Measurements from ENCODE around the gene C11orf68. TPM values are rescaled to one million over a fixed set of nuclear protein-coding genes. Genes with fewer than 3 reads are reported as not detected.

C11orf68 gene
- total RNA-seq, 1 donor from 2014 or later: 83.5 TPM

DNA sequence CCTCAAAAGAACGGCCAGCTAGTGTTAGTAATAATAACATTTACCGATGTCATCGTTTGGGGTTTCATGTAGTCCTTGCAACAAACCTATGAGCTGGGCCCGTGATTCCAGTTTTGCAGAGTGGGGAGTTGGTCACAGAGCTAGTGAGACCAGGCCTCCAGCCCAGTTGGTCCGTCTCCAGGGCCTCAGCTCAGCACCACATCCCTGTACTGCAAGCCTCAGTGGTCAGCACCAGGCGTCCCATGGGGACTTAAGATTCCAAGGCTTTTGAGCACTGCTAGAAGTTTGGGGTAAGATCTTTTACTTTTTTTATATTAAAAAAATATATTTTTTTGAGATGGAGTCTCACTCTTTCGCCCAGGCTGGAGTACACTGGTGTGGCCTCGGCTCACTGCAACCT lies 25.3 kb upstream of the C11orf68 start:
- H3K27me3 Mint-ChIP-seq (ENCODE audit: unreplicated experiment): peaks cover 6% of the 10 kb centered on the region
- H3K4me3 Mint-ChIP-seq (ENCODE audit: unreplicated experiment): no peak overlapping the region
- H3K36me3 Mint-ChIP-seq (ENCODE audit: unreplicated experiment): no peaks in the 10 kb centered on the region
- TF ChIP-seq, protein P1, sequence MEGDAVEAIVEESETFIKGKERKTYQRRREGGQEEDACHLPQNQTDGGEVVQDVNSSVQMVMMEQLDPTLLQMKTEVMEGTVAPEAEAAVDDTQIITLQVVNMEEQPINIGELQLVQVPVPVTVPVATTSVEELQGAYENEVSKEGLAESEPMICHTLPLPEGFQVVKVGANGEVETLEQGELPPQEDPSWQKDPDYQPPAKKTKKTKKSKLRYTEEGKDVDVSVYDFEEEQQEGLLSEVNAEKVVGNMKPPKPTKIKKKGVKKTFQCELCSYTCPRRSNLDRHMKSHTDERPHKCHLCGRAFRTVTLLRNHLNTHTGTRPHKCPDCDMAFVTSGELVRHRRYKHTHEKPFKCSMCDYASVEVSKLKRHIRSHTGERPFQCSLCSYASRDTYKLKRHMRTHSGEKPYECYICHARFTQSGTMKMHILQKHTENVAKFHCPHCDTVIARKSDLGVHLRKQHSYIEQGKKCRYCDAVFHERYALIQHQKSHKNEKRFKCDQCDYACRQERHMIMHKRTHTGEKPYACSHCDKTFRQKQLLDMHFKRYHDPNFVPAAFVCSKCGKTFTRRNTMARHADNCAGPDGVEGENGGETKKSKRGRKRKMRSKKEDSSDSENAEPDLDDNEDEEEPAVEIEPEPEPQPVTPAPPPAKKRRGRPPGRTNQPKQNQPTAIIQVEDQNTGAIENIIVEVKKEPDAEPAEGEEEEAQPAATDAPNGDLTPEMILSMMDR (IDR thresholded peaks at IDR 0.05): no peak
- no peak overlapping the region for H3K27ac Mint-ChIP-seq (ENCODE audit: unreplicated experiment)
- no peaks in the 10 kb centered on the region for H3K9me3 Mint-ChIP-seq (ENCODE audit: unreplicated experiment)
- H3K4me1 Mint-ChIP-seq (ENCODE audit: unreplicated experiment): peaks cover 3% of the 10 kb centered on the region
- no peak for DNase-seq (ENCODE audit: extremely low spot score, unreplicated experiment)

DNA sequence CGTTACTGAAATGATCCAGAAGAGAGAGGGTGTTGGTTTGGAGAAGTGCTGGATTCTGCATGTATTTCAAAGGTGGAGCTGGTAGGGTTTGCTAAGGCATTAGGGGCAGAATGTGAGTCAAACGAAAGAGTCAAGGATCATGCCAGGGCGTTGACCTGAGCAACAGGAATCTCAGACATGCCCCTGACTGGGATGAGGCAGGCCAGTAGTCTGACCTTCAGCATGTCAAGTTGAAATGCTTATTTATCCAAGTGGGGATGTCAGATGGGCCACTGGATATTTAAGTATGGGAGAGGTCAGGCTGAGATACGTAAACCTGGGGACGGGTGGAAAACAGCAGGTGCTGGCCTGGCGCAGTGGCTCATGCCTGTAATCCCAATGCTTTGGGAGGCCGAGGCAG lies 23.7 kb upstream of the C11orf68 start:
- Mint-ChIP-seq H3K9me3 (ENCODE audit: unreplicated experiment) (no peaks in the 10 kb centered on the region), H3K27me3 (ENCODE audit: unreplicated experiment) (no peaks in the 10 kb centered on the region), H3K36me3 (ENCODE audit: unreplicated experiment) (no peaks in the 10 kb centered on the region), H3K27ac (ENCODE audit: unreplicated experiment) (no peak overlapping the region), H3K4me3 (ENCODE audit: unreplicated experiment) (no peak overlapping the region), H3K4me1 (ENCODE audit: unreplicated experiment) (peaks cover 3% of the 10 kb centered on the region)
- TF ChIP-seq, protein P1 (IDR thresholded peaks at IDR 0.05): no peak
- DNase-seq (ENCODE audit: extremely low spot score, unreplicated experiment): no peak

DNA sequence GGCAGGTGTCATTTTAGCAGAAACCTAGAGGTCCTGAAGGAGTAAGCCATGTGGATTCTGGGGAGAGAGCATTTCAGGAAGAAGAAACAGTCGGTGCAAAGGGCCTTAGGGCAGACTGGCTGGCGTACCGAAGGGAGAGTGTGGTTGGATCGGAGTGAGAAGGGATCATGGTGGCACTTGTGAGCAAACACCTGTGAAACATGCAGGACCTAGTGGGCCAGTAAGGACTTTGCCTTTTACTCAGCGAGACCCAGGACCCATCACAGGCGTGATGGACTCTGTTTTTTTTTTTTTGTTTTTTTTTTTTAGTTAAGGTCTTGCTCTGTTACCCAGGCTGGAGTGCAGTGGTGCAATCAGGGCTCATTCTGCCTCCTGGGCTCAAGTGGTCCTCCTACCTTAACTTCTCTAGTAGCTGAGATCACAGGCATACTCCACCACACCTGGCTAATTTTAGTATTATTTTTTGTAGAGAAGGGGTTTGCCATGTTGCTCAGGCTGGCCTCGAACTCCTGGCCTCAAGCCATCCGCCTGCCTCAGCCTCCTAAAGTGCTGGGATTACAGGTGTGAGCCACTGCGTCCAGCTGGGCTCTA lies 23.0 kb upstream of the C11orf68 start:
- Mint-ChIP-seq H3K36me3 (ENCODE audit: unreplicated experiment) (no peaks in the 10 kb centered on the region), H3K4me1 (ENCODE audit: unreplicated experiment) (peaks cover 3% of the 10 kb centered on the region), H3K9me3 (ENCODE audit: unreplicated experiment) (no peaks in the 10 kb centered on the region), H3K27ac (ENCODE audit: unreplicated experiment) (no peak overlapping the region), H3K4me3 (ENCODE audit: unreplicated experiment) (no peak overlapping the region), H3K27me3 (ENCODE audit: unreplicated experiment) (no peaks in the 10 kb centered on the region)
- TF ChIP-seq, protein P1 (IDR thresholded peaks at IDR 0.05): no peak
- no peak for DNase-seq (ENCODE audit: extremely low spot score, unreplicated experiment)

DNA sequence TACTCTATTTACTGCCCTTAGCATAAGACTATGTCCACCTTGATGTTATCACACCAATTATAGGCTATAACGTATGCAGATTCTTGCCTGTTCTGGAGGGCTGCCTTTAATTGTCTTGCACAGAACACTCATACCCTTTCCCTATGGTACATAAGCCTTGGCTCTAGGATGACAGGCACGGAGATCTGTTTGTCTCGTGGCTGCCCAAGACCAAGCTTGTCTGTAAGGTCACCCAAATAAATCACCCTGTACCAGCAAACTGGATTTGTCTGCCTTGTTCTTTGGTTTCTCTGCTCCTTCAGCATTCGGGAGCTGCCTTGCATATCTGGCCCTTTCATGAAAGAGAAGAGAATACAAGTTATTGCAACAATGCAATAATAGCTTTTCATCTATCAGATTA lies 18.9 kb upstream of the C11orf68 start:
- Mint-ChIP-seq H3K9me3 (ENCODE audit: unreplicated experiment) (no peaks in the 10 kb centered on the region), H3K4me3 (ENCODE audit: unreplicated experiment) (no peak overlapping the region), H3K27ac (ENCODE audit: unreplicated experiment) (no peak overlapping the region), H3K36me3 (ENCODE audit: unreplicated experiment) (no peaks in the 10 kb centered on the region), H3K4me1 (ENCODE audit: unreplicated experiment) (peaks cover 6% of the 10 kb centered on the region), H3K27me3 (ENCODE audit: unreplicated experiment) (no peaks in the 10 kb centered on the region)
- TF ChIP-seq, protein P1 (IDR thresholded peaks at IDR 0.05): no peak
- DNase-seq (ENCODE audit: extremely low spot score, unreplicated experiment): no peak

DNA sequence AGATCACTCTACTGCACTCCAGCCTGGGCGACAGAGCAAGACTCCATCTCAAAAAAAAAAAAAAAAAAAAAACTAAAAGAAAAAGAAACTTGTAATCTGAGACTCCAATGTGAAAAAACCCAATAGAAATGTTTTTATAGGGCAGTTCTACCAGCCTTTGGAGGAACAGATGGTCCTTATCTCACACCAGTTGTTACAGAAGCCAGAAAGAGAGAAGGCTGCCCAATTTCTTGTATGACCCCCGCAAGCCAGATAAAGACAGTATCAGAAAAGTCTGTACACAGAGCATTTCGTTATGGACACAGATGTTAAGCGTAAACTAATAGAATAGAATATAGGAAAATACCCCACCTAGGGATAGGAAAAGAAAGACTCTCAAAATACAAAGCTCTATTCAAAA lies 15.2 kb upstream of the C11orf68 start:
- H3K4me1 Mint-ChIP-seq (ENCODE audit: unreplicated experiment): peaks cover 9% of the 10 kb centered on the region

More for the DNA sequence above, 15.2 kb upstream of the C11orf68 start:
- no peak overlapping the region for H3K27ac Mint-ChIP-seq (ENCODE audit: unreplicated experiment)
- no peaks in the 10 kb centered on the region for H3K27me3 Mint-ChIP-seq (ENCODE audit: unreplicated experiment)
- H3K4me3 Mint-ChIP-seq (ENCODE audit: unreplicated experiment): no peak overlapping the region
- TF ChIP-seq, protein P1 (IDR thresholded peaks at IDR 0.05): no peak
- H3K36me3 Mint-ChIP-seq (ENCODE audit: unreplicated experiment): no peaks in the 10 kb centered on the region
- no peak for DNase-seq (ENCODE audit: extremely low spot score, unreplicated experiment)
- no peaks in the 10 kb centered on the region for H3K9me3 Mint-ChIP-seq (ENCODE audit: unreplicated experiment)

Measured in osteocyte (in vitro differentiated cells).